ENCODE data around the gene SDK2.

The SDK2 gene

GRCh38 chr17:73414171-73414955 lies 229.9 kb downstream of the SDK2 start:
- no peak for DNase-seq (ENCODE audit: low read depth in 1 of 2, low spot score in 1 of 2)
- no peaks in the 10 kb centered on the region for H3K27me3 ChIP-seq (ENCODE audit: insufficient read depth, poor library complexity, severe bottlenecking)
- TF ChIP-seq SPI1 (IDR thresholded peaks at IDR 0.05; ENCODE audit: borderline replicate concordance, low read depth) (no peak), POLR2AphosphoS5 (IDR thresholded peaks at IDR 0.05; ENCODE audit: low read depth) (no peak), REST (IDR thresholded peaks at IDR 0.05; ENCODE audit: insufficient replicate concordance, low read depth) (no peak), CTCF (IDR thresholded peaks at IDR 0.05; ENCODE audit: insufficient read depth, low read length) (no peak), GABPA (IDR thresholded peaks at IDR 0.05; ENCODE audit: low read depth) (no peak)
- H3K27ac ChIP-seq (replicated peaks) = no peak overlapping the region
- no peak overlapping the region for H3K4me3 ChIP-seq (replicated peaks; ENCODE audit: insufficient read depth, low read length)

DNA sequence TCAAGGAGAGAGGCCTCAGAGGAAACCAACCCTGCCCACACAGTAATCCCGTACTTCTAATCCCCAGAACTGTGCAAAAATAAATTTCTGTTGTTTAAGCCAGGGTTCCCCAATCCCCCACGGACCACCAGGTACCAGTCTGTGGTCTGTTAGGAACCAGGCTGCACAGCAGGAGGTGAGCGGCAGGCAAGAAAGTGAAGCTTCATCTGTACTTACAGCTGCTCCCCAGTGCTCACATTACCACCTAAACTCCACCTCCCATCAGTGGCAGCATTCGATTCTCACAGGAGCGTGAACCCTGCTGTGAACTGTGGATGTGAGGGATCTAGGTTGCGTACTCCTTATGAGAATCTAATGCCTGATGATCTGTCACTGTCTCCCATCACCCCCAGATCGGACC lies 231.3 kb downstream of the SDK2 start:
- H3K4me3 ChIP-seq (replicated peaks; ENCODE audit: insufficient read depth, low read length) = no peak overlapping the region
- H3K27ac ChIP-seq (replicated peaks) = no peak overlapping the region
- H3K27me3 ChIP-seq (ENCODE audit: insufficient read depth, poor library complexity, severe bottlenecking) = no peaks in the 10 kb centered on the region
- no peak for DNase-seq (ENCODE audit: low read depth in 1 of 2, low spot score in 1 of 2)
- no peak for TF ChIP-seq CTCF (IDR thresholded peaks at IDR 0.05; ENCODE audit: insufficient read depth, low read length)
- no peak for TF ChIP-seq REST (IDR thresholded peaks at IDR 0.05; ENCODE audit: insufficient replicate concordance, low read depth)
- TF ChIP-seq SPI1 (IDR thresholded peaks at IDR 0.05; ENCODE audit: borderline replicate concordance, low read depth) = no peak
- no peak for TF ChIP-seq GABPA (IDR thresholded peaks at IDR 0.05; ENCODE audit: low read depth)
- TF ChIP-seq POLR2AphosphoS5 (IDR thresholded peaks at IDR 0.05; ENCODE audit: low read depth) = no peak

GRCh38 chr17:73411313-73411747 lies 232.9 kb downstream of the SDK2 start:
- H3K27me3 ChIP-seq (ENCODE audit: insufficient read depth, poor library complexity, severe bottlenecking) = no peaks in the 10 kb centered on the region
- no peak for TF ChIP-seq POLR2AphosphoS5 (IDR thresholded peaks at IDR 0.05; ENCODE audit: low read depth)
- no peak overlapping the region for H3K27ac ChIP-seq (replicated peaks)
- no peak overlapping the region for H3K4me3 ChIP-seq (replicated peaks; ENCODE audit: insufficient read depth, low read length)
- DNase-seq (ENCODE audit: low read depth in 1 of 2, low spot score in 1 of 2) = no peak

- Histone ChIP-seq H3K27me3 (ENCODE audit: insufficient read depth, poor library complexity, severe bottlenecking) (no peaks in the 10 kb centered on the region), H3K4me3 (replicated peaks; ENCODE audit: insufficient read depth, low read length) (no peak overlapping the region), H3K27ac (replicated peaks) (no peak overlapping the region)
- TF ChIP-seq POLR2AphosphoS5 (IDR thresholded peaks at IDR 0.05; ENCODE audit: low read depth) = no peak
- DNase-seq (ENCODE audit: low read depth in 1 of 2, low spot score in 1 of 2) = no peak
Observed at GRCh38 chr17:73410586-73411312, 233.5 kb downstream of the SDK2 start.
